AG08396 (cell line): Measurements from ENCODE around the gene GPR84.

Experiments used
- DNase-seq: peaks from one replicate; pipeline ENCODE4 v3.0.0; 2012; ENCODE audit warnings: low spot score, mixed read lengths

The GPR84 gene

GRCh38 chr12:54364413-54364812 is at the start of gene GPR84:
Gene GPR84 (minus strand): TSS chr12:54364486. CDS start chr12:54363851, 635 bp downstream.
- no peak for DNase-seq

GRCh38 chr12:54413284-54414190 is 49.3 kb upstream of the GPR84 start:
- DNase-seq, result no peak

- no peak for DNase-seq
These were observed 48.5 kb upstream of the GPR84 start for GRCh38 chr12:54412786-54413185.

GRCh38 chr12:54412348-54412747 is 48.1 kb upstream of the GPR84 start:
- DNase-seq, result no peak

- peak; percentile 92 for DNase-seq
These were observed 47.3 kb upstream of the GPR84 start for GRCh38 chr12:54411391-54412241.

GRCh38 chr12:54409267-54409666 is 45.0 kb upstream of the GPR84 start:
- DNase-seq, result no peak

GRCh38 chr12:54407183-54407905 is 43.1 kb upstream of the GPR84 start:
- DNase-seq, result no peak

- DNase-seq, result no peak
These were observed 41.3 kb upstream of the GPR84 start for GRCh38 chr12:54405573-54405972.

GRCh38 chr12:54405106-54405505 is 40.8 kb upstream of the GPR84 start:
- DNase-seq, result no peak

GRCh38 chr12:54404061-54405004 is 40.0 kb upstream of the GPR84 start:
- peak; percentile 52 for DNase-seq

- no peak for DNase-seq
These were observed 36.8 kb upstream of the GPR84 start for GRCh38 chr12:54401119-54401518.

- peak; percentile 89 for DNase-seq
These were observed 34.9 kb upstream of the GPR84 start for GRCh38 chr12:54398995-54399793.

- no peak for DNase-seq
These were observed 33.9 kb upstream of the GPR84 start for GRCh38 chr12:54398218-54398617.

GRCh38 chr12:54397157-54397556 is 32.9 kb upstream of the GPR84 start:
- DNase-seq, result no peak

- no peak for DNase-seq
These were observed 31.3 kb upstream of the GPR84 start for GRCh38 chr12:54395545-54395944.

GRCh38 chr12:54394986-54395385 is 30.7 kb upstream of the GPR84 start:
- DNase-seq, result no peak

GRCh38 chr12:54394281-54394719 is 30.0 kb upstream of the GPR84 start:
- DNase-seq, result peak; percentile 58

GRCh38 chr12:54393743-54394142 is 29.5 kb upstream of the GPR84 start:
- no peak for DNase-seq

- no peak for DNase-seq
These were observed 28.9 kb upstream of the GPR84 start for GRCh38 chr12:54393207-54393609.
